ENCODE measurements around the gene TRABD2A. TPM values are rescaled to one million over a fixed set of nuclear protein-coding genes. Genes with fewer than 3 reads are reported as not detected.

Gene TRABD2A
- total RNA-seq, 4 donors from 2014 or later: 2.4 to 16.8 (median 8.5) TPM

DNA sequence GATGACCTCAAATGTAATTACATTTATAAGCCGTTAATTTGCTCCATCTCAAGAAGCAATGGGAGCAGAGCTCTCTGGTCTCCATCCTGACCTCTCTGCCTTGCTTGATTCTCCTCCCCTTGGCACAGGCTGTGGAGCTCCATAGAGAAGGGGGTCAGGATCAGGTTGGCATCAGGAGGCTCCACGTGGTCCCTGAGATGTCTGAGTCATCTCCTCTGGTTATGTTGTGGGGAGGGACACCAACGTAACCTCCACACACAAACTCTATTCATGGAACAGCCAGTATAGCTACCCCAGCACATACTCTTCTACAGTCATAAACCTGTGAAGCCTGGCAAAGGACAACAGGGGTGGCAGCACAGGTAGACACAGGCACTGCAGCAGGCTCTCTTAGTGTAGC is 29.0 kb downstream of the TRABD2A start:
- TF ChIP-seq, protein P1, sequence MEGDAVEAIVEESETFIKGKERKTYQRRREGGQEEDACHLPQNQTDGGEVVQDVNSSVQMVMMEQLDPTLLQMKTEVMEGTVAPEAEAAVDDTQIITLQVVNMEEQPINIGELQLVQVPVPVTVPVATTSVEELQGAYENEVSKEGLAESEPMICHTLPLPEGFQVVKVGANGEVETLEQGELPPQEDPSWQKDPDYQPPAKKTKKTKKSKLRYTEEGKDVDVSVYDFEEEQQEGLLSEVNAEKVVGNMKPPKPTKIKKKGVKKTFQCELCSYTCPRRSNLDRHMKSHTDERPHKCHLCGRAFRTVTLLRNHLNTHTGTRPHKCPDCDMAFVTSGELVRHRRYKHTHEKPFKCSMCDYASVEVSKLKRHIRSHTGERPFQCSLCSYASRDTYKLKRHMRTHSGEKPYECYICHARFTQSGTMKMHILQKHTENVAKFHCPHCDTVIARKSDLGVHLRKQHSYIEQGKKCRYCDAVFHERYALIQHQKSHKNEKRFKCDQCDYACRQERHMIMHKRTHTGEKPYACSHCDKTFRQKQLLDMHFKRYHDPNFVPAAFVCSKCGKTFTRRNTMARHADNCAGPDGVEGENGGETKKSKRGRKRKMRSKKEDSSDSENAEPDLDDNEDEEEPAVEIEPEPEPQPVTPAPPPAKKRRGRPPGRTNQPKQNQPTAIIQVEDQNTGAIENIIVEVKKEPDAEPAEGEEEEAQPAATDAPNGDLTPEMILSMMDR (IDR thresholded peaks at IDR 0.05; ENCODE audit: low read depth): no peak

DNA sequence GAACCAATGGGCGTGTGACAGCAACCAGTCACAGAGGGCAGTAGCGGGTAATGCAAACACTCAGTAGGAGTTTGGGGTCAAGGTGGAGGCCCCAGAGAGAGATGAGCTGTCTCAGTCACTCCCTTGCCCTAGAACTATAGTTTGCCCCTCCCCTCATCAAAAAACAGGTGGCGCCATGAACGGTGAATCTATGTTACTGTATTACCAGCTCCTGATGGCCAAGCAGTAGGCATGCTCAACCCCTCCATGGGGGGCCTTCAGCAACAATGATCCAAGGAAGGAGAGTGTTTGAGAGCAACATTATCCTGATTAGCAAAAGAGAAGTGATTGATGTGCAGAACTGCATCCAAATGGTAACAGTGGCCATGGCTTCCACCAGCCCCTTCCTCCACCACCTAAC is 30.4 kb downstream of the TRABD2A start:
- TF ChIP-seq, protein P1 (IDR thresholded peaks at IDR 0.05; ENCODE audit: low read depth): no peak

DNA sequence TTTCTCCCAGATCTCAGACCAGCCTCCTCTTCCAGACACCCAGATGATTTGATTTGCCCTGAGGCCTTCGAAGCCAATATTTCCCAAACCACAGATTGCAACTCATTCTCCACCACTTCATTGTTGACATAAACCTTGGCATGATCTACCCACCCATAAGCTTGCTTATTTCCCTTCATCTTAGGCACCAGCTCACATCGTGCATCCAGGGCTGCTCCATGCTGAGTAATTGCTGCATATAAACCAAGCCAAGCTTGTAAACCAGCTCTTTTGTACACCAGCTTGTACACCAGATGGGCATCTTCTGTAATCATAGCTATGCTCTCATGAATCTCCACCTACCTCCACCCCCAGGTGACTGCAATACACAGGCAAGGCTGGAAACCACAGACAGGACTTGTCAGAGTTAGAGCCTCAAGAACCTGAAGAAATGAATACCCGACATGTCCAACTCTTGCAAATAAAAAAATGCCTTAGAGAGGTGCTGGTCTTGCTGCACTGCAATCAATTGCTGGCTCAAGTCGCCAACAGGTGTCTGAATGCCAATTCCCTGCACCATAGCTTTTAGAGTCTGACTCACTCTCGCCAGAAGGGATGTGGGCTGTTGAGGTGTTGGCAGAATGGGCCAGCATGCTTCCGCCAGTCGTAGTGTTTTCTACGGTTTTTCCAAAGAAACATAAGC is 31.5 kb downstream of the TRABD2A start:
- TF ChIP-seq, protein P1 (IDR thresholded peaks at IDR 0.05; ENCODE audit: low read depth): no peak

DNA sequence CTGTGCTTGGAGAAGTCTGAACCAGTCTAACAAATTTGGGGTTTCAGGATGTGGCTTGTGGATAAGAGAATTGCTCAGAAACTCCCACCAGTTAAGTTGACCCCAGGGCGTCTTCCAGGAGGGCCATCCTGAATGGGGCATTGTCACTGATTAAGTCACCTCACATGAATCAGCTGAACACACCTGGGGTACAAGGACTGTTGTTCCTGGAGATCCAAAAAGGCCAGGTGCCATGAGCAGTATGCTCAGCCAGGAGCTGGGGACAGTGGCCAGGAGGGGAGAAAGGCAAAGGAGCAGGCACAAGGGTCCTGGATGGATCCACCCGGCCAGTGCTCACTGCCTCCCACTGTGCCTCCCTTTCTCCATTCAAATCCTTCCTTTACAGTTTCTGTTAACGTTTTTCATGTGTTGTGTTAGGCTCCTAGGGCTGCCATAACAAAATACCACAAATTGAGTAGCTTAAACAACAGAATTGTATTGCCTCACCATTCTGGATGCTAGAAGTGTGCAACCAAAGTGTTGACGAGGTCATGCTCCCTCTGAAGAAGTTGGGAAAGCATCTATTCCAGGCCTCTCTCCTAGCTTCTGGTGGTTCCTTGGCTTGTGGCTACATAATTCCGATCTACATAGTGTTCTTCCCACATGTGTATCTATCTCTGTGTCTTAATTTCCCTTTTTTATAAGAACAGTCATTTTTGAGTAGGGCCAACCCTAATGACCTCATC is 33.4 kb downstream of the TRABD2A start:
- TF ChIP-seq, protein P1 (IDR thresholded peaks at IDR 0.05; ENCODE audit: low read depth): no peak

DNA sequence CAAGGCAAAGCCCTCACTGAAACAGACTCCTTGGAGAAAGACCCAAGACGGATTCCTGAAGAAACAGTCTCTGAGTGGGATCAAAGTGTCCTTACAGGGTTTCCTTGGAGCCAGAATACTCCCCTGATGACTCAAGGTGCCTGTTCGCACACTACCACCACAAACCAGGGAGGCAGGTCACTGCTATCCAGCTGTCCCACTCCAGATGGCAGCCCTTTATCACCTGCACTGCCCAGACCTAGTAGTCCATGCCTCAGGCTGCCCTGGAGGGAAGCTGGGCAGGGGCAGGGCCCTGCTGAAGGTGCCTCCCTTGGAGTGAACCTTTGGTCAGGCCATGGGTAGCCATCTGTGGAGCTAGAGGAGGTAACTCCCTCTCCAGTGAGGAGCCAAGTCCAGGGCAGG is 34.1 kb downstream of the TRABD2A start:
- TF ChIP-seq, protein P1 (IDR thresholded peaks at IDR 0.05; ENCODE audit: low read depth): no peak

DNA sequence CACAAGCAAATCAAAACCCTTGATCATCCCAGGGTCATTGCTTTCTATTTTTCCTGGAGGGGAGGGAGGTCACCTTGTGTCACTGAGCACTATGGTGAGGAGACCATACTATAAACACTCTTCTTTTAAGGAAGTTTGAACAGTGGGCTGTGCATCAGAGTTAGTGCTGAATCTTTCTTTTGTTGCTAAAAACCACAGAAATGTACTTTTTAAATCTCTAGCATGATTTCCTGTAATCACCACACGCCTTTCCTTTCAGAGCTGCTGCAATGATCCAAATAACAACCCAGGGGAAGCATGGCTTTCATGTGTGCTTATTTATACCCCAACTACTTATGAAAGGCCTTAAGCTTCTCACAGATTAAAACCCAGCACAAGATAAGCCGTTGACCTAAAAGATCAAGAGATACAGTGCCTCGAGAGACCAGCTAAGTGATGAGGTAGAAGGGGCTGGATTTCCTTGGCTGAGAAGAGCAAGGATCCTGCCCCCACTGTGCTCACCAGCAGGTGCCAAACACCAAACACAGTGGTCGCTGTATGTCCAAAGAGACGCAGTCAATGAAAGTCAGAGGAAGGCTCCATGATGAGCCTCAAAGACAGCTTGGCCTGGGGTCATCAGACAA is 34.7 kb downstream of the TRABD2A start:
- TF ChIP-seq, protein P1 (IDR thresholded peaks at IDR 0.05; ENCODE audit: low read depth): no peak

DNA sequence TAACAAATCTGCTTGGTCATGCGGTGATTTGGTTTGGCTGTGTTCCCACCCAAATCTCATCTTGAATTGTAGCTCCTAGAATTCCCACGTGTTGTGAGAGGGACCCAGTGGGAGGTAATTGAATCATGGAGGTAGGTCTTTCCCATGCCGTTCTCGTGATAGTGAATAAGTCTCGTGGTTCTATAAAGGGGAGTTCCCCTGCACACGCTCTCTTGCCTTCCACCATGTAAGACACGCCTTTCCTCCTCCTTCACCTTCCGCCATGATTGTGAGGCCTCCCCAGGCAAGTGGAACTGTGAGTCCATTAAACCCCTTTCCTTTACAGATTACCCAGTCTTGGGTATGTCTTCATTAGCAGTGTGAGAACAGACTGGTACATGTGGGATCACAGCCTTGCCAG is 36.7 kb downstream of the TRABD2A start:
- TF ChIP-seq, protein P1 (IDR thresholded peaks at IDR 0.05; ENCODE audit: low read depth): no peak
